Activated CD4-positive, alpha-beta memory T cell treated with anti-CD3 and anti-CD28 coated beads, Interleukin-2, amount 10 ng/mL, durations not matched to agents 7 days and 5 days (primary cell): Measurements from ENCODE around the gene PSMA6. TPM values are rescaled to one million over a fixed set of nuclear protein-coding genes. Genes with fewer than 3 reads are reported as not detected.
"Not testable (repeated sequence)": the region's sequence is repeated elsewhere in the genome, so short reads cannot be mapped to it uniquely, and the experiment has no call there.

Source experiments
- CTCF ChIA-PET: fragments of 350-600 bp; sonication (Branson Sonifier 250); formaldehyde crosslinking; loops from one replicate; lab custom pipeline; 2021; ENCODE audit warnings: antibody characterized with exemption, inconsistent platforms; lab: Charles Lee
- POLR2A ChIA-PET: fragments of 350-600 bp; sonication (Branson Sonifier 250); formaldehyde crosslinking; loops from one replicate; lab custom pipeline; 2021; ENCODE audit warnings: antibody characterized with exemption; lab: Charles Lee
- DNase-seq: peaks from one replicate; pipeline ENCODE4 v3.0.0-alpha.2; 2020
- H3K27ac Mint-ChIP-seq: one replicate; pipeline ENCODE4 v1.8.0; 2021; ENCODE audit warnings: mild to moderate bottlenecking, mixed read lengths
- H3K27me3 Mint-ChIP-seq: one replicate; pipeline ENCODE4 v1.8.0; 2021; ENCODE audit warnings: mixed read lengths
- H3K36me3 Mint-ChIP-seq: one replicate; pipeline ENCODE4 v1.8.0; 2021; ENCODE audit warnings: low read depth, mixed read lengths
- H3K4me1 Mint-ChIP-seq: one replicate; pipeline ENCODE4 v1.8.0; 2021; ENCODE audit warnings: mixed read lengths
- H3K4me3 Mint-ChIP-seq: one replicate; pipeline ENCODE4 v1.8.0; 2021; ENCODE audit warnings: mild to moderate bottlenecking, mixed read lengths
- H3K9me3 Mint-ChIP-seq: one replicate; pipeline ENCODE4 v1.8.0; 2021; ENCODE audit warnings: mixed read lengths
- total RNA-seq, 2 experiments: library from RNA; stranded (reverse); gene quantifications; one replicate each; pipeline ENCODE4 v1.2.3, GENCODE V29; 2021

PSMA6 gene
- total RNA-seq, 2 experiments from 2014 or later, result 235 to 242 TPM

DNA sequence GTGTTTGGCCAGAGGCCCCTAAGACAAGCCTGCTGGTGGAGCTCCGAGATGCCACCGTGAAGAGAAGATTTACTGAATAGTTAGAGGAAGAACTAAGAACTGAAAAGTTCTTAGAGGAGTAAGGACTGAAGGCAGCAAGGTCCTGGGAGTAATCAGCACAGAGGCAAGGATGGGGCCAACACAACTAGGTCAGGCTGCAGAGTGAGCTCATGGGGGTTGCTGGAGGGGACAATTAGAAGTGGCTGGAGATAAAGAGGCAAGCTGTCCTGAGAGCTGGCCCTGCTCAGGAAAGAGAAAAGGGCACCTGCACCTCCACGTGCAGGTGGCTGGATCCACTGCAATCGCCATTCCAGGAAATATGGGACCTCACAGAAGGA lies 59.7 kb downstream of the PSMA6 start:
- Mint-ChIP-seq H3K4me1 (peaks cover 14% of the 10 kb centered on the region), H3K36me3 (no peaks in the 10 kb centered on the region), H3K27me3 (no peaks in the 10 kb centered on the region), H3K4me3 (no peak overlapping the region), H3K9me3 (no peaks in the 10 kb centered on the region), H3K27ac (no peak overlapping the region)
- DNase-seq, result no peak
- CTCF ChIA-PET, result no interaction called here
- POLR2A ChIA-PET, result no interaction called here

DNA sequence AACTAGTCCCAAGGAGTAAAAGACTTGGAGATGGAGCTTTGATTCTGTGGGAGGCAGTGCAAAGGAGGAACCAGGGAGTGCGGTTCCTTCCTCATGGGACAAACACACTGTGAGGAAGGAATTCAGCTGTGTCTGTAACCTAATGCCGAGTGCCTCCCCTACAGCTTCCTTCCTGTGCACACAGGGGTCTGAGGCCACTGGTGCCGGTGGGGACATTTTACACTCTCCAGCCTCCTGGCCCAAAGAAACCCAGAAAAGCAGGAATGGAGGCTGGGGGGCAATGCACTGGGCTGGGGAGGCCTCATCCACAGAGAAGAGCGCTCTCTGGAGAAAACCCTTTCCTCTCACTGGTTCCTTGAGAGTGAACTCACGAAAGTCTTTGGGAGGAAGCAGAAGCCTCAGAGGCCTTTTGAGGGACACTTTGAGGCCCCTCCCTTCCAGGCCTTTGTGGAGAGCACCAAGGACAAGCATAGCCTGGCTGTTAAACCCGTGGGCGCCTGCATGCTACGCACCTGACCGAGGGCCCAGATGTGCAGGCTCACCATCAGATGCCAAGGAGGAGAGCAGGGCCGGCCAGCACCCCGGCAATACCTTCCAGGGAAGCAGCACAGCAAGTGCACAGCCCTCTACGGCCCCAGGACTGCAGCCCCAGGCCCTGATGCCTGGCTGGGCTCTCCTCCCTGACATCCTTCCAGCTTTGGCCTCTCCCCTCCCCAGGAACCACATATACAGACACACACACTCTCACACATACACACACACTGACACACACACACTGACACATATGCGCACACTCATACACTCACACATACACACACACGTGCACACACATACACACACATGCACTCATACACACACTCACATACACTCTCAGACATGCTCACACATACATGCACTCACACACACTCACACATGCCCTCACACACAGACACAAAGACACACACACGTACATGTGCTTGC lies 60.4 kb downstream of the PSMA6 start:
- Mint-ChIP-seq H3K27me3 (no peaks in the 10 kb centered on the region), H3K9me3 (no peaks in the 10 kb centered on the region), H3K36me3 (no peaks in the 10 kb centered on the region), H3K27ac (no peak overlapping the region), H3K4me1 (peaks cover 14% of the 10 kb centered on the region), H3K4me3 (no peak overlapping the region)
- ChIA-PET POLR2A (no interaction called here), CTCF (no interaction called here)
- no peak for DNase-seq

DNA sequence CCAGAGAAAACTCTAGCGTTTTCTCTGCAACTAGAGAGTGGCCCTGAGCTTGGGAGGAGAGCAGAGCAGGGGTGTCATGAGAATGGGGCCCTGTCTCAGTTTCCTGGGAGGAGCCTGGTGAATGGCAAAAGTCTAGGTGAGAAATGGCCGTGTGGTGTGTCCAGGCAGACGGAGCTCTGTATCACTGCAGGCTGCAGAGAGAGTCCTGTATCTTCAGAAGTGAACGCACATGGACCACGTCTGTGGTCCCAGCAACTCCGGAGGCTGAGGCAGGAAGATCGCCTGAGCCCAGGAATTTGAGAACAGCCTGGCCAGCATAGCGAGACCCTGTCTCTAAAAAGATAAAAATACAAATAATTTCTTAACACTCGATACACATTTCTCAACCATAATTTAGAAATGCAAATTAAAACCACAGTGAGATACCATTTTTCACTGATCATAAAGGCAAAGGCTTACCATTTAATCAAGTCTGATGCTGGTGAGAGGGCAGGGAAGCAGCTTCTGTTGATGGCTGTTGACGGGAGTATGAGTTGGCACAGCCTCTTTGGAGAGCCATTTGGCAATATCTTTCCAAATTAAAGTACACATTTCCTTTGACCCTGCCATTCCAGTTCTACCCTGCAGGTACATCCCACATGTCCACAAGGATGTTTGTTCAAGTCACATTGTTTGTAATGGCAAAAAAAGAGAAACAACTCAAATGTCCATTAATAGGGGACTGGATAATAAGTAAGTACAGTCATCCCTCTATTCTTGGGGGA lies 61.4 kb downstream of the PSMA6 start:
- POLR2A ChIA-PET, result no interaction called here
- Mint-ChIP-seq H3K4me1 (peaks cover 14% of the 10 kb centered on the region), H3K27me3 (no peaks in the 10 kb centered on the region), H3K9me3 (no peaks in the 10 kb centered on the region), H3K27ac (no peak overlapping the region), H3K36me3 (no peaks in the 10 kb centered on the region), H3K4me3 (no peak overlapping the region)
- DNase-seq, result no peak
- CTCF ChIA-PET, result no interaction called here

DNA sequence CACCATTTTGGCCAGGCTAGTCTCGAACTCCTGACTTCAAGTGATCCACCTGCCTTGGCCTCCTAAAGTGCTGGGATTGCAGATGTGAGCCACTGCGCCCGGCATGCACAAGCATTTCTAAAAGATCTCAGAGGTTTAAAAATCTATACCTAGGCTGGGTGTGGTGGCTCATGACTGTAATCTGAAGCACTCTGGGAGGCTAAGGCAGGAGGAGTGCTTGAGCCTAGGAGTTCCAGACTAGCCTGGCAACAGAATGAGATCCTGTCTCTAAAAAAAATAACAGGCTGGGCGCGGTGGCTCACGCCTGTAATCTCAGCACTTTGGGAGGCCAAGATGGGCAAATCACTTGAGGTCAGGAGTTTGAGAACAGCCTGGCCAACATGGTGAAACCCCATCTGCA lies 63.1 kb downstream of the PSMA6 start:
- H3K27me3 Mint-ChIP-seq, H3K4me3 Mint-ChIP-seq, H3K36me3 Mint-ChIP-seq, DNase-seq, H3K9me3 Mint-ChIP-seq, H3K27ac Mint-ChIP-seq, CTCF ChIA-PET: not testable (repeated sequence)
- POLR2A ChIA-PET, result interaction anchor here (2.0 kb wide), 1 partner anchor 10 kb away, joined by 7 read pairs; no protein-coding TSS in a partner anchor
- H3K4me1 Mint-ChIP-seq, result peaks cover 14% of the 10 kb centered on the region

DNA sequence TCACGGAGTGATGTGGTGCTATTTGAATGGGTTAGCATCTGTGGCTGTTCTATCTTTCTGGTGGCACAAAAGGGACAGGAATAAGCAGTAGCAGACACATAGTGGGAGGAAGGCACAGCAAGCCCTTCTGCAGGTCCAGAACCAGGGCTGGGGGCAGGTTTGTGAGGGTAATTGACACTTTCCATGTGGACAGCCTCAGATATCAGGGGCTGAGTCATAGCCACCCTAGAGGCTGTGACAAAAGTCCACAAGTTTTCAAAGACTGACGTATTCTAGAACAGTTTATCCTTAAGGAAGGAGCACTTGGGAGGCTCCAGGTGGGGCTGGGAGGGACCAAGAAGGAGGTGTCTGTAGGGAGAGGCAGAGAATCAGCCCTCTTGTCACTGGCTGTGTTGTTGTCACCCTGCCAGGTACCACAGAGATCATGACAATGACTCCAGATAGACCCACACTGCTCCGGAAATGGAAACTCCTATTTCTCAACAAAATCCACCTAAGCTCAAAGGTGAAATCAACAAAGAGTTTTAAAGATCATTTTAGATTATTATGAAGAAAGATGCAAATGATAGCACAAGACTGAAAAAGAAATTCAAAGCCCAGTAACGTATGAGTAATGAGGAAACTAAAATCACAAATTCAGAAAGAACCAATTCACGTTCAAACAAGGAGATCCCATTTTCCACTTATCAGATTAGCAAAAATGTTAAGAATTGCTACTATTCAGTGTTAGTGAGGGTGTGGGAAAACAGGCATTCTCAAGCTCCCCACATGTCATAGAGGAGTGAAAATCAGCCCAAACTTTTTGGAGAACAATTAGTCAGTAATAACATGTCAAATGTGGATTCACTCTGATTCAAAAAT lies 64.0 kb downstream of the PSMA6 start:
- ChIA-PET POLR2A (interaction anchor here (1.0 to 2.0 kb wide), 2 partner anchors 9 to 18 kb away, joined by 4 to 7 read pairs; no protein-coding TSS in a partner anchor), CTCF (no interaction called here)
- DNase-seq, result no peak
- H3K9me3 Mint-ChIP-seq, result no peaks in the 10 kb centered on the region
- H3K27me3 Mint-ChIP-seq, result no peaks in the 10 kb centered on the region
- no peak overlapping the region for H3K4me3 Mint-ChIP-seq
- H3K36me3 Mint-ChIP-seq, result no peaks in the 10 kb centered on the region
- H3K27ac Mint-ChIP-seq, result peak overlapping the region; percentile 31
- peaks cover 14% of the 10 kb centered on the region for H3K4me1 Mint-ChIP-seq

DNA sequence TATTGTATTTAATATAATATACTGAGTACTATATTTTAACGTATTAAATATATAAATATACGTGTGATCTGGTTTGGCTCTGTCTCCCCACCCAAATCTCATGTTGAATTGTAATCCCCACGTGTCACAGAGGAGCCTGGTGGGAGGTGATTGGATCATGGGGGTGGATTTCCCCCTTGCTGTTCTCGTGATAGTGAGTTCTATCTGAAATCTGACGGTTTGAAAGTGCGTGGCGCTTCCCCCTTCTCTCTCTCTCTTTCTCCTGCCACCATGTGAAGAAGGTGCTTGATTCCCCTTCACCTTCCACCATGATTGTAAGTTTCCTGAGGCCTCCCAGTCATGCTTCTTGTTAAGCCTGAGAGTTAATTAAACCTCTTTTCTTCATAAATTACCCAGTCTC lies 67.5 kb downstream of the PSMA6 start:
- CTCF ChIA-PET, H3K27me3 Mint-ChIP-seq, H3K9me3 Mint-ChIP-seq, H3K36me3 Mint-ChIP-seq, H3K27ac Mint-ChIP-seq, H3K4me3 Mint-ChIP-seq, POLR2A ChIA-PET, DNase-seq: not testable (repeated sequence)
- H3K4me1 Mint-ChIP-seq, result peaks cover 11% of the 10 kb centered on the region

DNA sequence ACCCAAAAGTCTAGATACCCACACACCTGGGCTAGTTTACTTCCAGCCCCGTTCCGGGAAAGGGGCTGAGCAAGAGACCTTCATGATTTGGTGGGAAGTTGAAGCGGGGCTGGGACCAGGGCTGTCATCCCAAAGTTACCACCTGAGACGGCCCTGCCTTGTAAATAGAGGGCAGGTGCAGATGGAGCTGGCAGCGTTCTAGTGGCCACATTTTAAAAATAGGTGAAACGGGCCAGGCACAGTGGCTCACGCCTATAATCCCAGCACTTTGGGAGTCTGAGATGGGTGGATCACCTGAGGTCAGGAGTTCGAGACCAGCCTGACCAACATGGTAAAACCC lies 68.9 kb downstream of the PSMA6 start:
- H3K36me3 Mint-ChIP-seq, result no peaks in the 10 kb centered on the region

DNA sequence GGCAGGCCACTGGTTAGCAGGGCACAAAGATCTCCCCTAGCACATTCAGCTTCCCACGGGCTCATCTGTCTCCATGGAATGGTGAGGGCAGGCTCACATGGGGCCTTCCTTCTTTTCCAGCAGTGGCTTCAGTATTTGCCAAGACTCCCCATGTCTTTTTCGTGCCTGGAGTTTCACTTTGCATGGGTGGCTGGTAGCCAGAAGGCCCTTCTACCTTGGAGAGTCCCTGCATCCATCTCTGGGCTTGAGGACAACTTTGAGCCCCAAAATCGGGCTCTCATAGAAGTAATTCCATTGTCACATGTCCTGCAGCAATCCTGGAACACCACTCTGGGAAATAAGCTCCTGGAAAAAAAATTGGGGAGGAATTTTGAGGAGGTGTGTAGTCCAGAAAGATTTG lies 70.3 kb downstream of the PSMA6 start:
- no peak for DNase-seq
- Mint-ChIP-seq H3K4me3 (no peak overlapping the region), H3K36me3 (no peaks in the 10 kb centered on the region), H3K4me1 (peaks cover 23% of the 10 kb centered on the region), H3K27me3 (no peaks in the 10 kb centered on the region), H3K9me3 (no peaks in the 10 kb centered on the region), H3K27ac (no peak overlapping the region)
- ChIA-PET POLR2A (no interaction called here), CTCF (no interaction called here)

More for the DNA sequence above, 68.9 kb downstream of the PSMA6 start:
- Mint-ChIP-seq H3K9me3 (no peaks in the 10 kb centered on the region), H3K4me3 (no peak overlapping the region), H3K4me1 (peaks cover 18% of the 10 kb centered on the region), H3K27ac (no peak overlapping the region), H3K27me3 (no peaks in the 10 kb centered on the region)
- CTCF ChIA-PET, result no interaction called here
- POLR2A ChIA-PET, result no interaction called here
- no peak for DNase-seq

DNA sequence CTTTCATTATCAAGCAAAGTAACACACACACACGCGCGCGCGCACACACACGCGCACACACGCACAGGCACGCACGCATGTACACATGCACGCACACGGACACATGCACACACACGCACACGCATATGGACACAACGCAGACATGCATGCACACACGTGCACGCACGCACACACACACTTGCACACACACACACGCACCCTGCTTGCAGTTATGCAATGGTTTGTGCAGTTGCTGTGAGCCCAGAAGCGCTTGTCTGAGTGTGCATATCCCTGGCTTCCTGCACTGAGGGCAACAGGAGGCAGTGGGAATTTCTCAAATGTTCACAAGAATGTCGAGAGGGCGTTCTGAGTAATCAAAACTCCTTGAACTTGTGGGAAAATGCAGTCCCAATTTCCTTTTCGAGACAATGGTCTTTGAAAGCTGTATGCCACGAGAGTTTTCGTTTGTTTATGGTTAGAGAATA lies 70.8 kb downstream of the PSMA6 start:
- H3K9me3 Mint-ChIP-seq, result no peaks in the 10 kb centered on the region
- peaks cover 26% of the 10 kb centered on the region for H3K4me1 Mint-ChIP-seq
- ChIA-PET CTCF (no interaction called here), POLR2A (no interaction called here)
- H3K4me3 Mint-ChIP-seq, result no peak overlapping the region
- no peaks in the 10 kb centered on the region for H3K27me3 Mint-ChIP-seq
- no peak overlapping the region for H3K27ac Mint-ChIP-seq
- H3K36me3 Mint-ChIP-seq, result no peaks in the 10 kb centered on the region
- no peak for DNase-seq

DNA sequence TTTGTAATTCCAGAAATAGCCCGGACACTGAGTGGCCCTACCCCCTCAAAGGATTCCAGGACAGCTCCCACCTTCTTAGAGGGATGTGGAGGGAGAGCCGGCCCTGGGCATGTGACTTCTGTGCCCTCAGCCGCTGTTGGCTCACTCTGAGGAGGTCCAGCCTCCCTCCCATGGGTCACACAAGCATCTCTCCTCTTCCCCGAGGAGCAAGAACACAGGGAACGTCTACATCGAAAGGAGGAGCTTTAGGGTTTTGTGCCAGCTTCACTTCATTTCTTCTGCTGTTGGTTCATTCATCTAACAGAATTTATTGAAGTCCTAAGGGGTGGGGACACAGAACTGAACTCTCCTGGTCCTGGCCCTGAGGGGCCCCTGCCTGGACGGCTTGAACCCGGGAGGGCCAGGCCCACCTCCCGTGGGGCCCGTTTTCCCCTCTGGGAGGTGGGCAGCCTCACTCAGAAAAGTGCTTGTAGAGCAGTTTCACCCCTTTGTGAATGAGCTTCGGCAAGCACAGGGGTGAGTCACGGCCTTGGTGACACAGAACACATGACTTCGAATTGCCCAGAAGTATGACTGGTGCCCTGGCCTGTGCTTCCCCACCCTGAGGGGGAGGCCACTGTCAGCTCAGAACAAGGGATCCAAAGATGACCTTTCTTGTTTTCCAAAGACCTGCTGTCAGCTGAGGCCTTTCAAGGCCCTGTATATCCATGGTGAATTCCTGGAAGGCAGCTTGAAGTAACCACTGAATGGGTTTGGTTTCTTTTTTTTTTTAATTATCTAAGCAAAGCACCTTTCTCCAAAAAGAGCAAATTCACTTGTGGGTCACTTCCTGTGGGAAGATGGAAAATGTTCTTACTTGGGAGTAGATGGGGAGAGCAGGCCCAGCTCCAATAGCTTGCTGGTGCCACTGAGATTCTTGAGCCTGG lies 73.2 kb downstream of the PSMA6 start:
- DNase-seq, result peak; percentile 76
- Mint-ChIP-seq H3K4me1 (peaks cover 33% of the 10 kb centered on the region), H3K27ac (peak overlapping the region; percentile 66), H3K9me3 (no peaks in the 10 kb centered on the region), H3K4me3 (no peak overlapping the region), H3K36me3 (no peaks in the 10 kb centered on the region), H3K27me3 (no peaks in the 10 kb centered on the region)
- ChIA-PET CTCF (interaction anchor here (1.2 to 1.7 kb wide), 5 partner anchors 9 to 73 kb away, joined by 3 to 11 read pairs (median 3); partner anchors contain the start of genes NFKBIA and PSMA6), POLR2A (interaction anchor here (0.5 to 2.6 kb wide), 9 partner anchors 9 to 80 kb away, joined by 3 to 26 read pairs (median 7); partner anchors contain the start of genes NFKBIA and PSMA6)

DNA sequence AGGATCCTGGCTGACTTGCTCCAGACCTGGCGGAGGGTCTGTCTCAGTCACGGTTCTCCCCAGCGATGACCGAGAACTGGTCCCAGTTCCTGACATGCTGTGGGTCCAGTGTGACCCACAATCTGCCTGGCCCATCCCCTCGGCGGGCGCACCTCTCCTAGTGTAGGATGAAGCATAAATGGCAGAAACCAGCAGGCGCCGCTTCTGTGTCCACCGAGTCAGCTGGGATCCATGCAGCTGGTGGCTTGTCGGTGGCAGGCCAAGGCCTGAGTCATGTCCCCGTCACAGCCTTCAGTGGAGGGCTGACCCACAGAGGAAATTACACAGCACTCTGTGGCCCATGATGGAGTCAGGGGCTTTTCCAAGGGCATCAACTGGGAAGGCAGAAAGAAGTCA lies 73.9 kb downstream of the PSMA6 start:
- Mint-ChIP-seq H3K27ac (peak overlapping the region; percentile 66), H3K9me3 (peaks cover 6% of the 10 kb centered on the region), H3K4me1 (peaks cover 33% of the 10 kb centered on the region), H3K4me3 (no peak overlapping the region), H3K27me3 (no peaks in the 10 kb centered on the region), H3K36me3 (no peaks in the 10 kb centered on the region)
- ChIA-PET POLR2A (interaction anchor here (1.2 to 2.6 kb wide), 9 partner anchors 8 to 80 kb away, joined by 4 to 26 read pairs (median 7); partner anchors contain the start of genes NFKBIA and PSMA6), CTCF (interaction anchor here (1.2 to 1.7 kb wide), 4 partner anchors 33 to 74 kb away, joined by 3 to 11 read pairs (median 4); partner anchors contain the start of genes NFKBIA and PSMA6)
- DNase-seq, result peak; percentile 36
